Natural killer cell (primary cell): ENCODE measurements around the gene TCFL5. TPM values are rescaled to one million over a fixed set of nuclear protein-coding genes. Genes with fewer than 3 reads are reported as not detected.

ENCODE experiments used
- ATAC-seq, 3 donors: fragments of 150-1000 bp in 2 of 3; fragments of 200-7000 bp in 1 of 3; cut with Tn5 transposase; 1 replicate in 1 of 3; 2 replicates in 2 of 3; pipeline ENCODE4 v1.10.0; 2021; ENCODE audit warnings: mild to moderate bottlenecking in 2 of 3, moderate library complexity in 2 of 3
- DNase-seq, 2 donors: peaks; one replicate each; pipeline versions ENCODE4 v3.0.0 to v3.0.0-alpha.2; 2013 to 2021; ENCODE audit warnings: mixed read lengths in 1 of 2
- H3K27ac ChIP-seq: one replicate; pipeline ENCODE4 v1.5.1; 2013; ENCODE audit warnings: mild to moderate bottlenecking, low read length
- H3K27me3 ChIP-seq: one replicate; pipeline ENCODE4 v1.6.1; 2013; ENCODE audit warnings: low read length; ENCODE audit not compliant: control insufficient read depth, insufficient read depth
- H3K36me3 ChIP-seq: one replicate; pipeline ENCODE4 v1.6.1; 2013; ENCODE audit warnings: low read length; ENCODE audit not compliant: control insufficient read depth, insufficient read depth
- H3K4me1 ChIP-seq: one replicate; pipeline ENCODE4 v1.6.1; 2013; ENCODE audit warnings: low read length; ENCODE audit not compliant: control insufficient read depth, insufficient read depth
- H3K4me3 ChIP-seq: one replicate; pipeline ENCODE4 v1.5.1; 2013; ENCODE audit warnings: low read length
- H3K9me3 ChIP-seq: one replicate; pipeline ENCODE4 v1.6.1; 2013; ENCODE audit warnings: low read length; ENCODE audit not compliant: control insufficient read depth, insufficient read depth
- H3K27ac Mint-ChIP-seq, 2 donors: one replicate each; pipeline ENCODE4 v1.8.0; 2022; ENCODE audit warnings: mild to moderate bottlenecking in 2 of 2, mixed read lengths in 2 of 2, moderate library complexity in 1 of 2
- H3K27me3 Mint-ChIP-seq, 2 donors: one replicate each; pipeline ENCODE4 v1.8.0; 2022; ENCODE audit warnings: low read depth in 2 of 2, mixed read lengths in 2 of 2
- H3K36me3 Mint-ChIP-seq: one replicate; pipeline ENCODE4 v1.8.0; 2022; ENCODE audit warnings: mixed read lengths
- H3K4me1 Mint-ChIP-seq, 2 donors: one replicate each; pipeline ENCODE4 v1.8.0; 2022; ENCODE audit warnings: mixed read lengths in 2 of 2
- H3K4me3 Mint-ChIP-seq: one replicate; pipeline ENCODE4 v1.8.0; 2022; ENCODE audit warnings: mild to moderate bottlenecking, moderate library complexity, mixed read lengths
- H3K9me3 Mint-ChIP-seq, 2 donors: one replicate each; pipeline ENCODE4 v1.8.0; 2022; ENCODE audit warnings: mixed read lengths in 2 of 2
- CTCF ChIP-seq: fragments of 200-600 bp; IDR thresholded peaks from one replicate; pipeline ENCODE4 v1.8.0; 2022; ENCODE audit warnings: antibody characterized with exemption
- WGBS: methylation state at CpG from one replicate; pipeline ENCODE4 v1.1.7; 2013; ENCODE audit warnings: missing lambda C conversion rate; ENCODE audit not compliant: insufficient coverage; 5-methylcytosine and 5-hydroxymethylcytosine counted together
- intact Hi-C: fragments of 100-400 bp; cut with micrococcal nuclease; formaldehyde crosslinking; loops from one replicate; pipeline ENCODE4 v1.14.2; 2022
- total RNA-seq, 4 donors: library from RNA; stranded (reverse); fragments of 120-200 nt in 1 of 4; gene quantifications; one replicate each; pipeline versions ENCODE4 v1.2.3 to v1.2.4, GENCODE V29; 2013 to 2022

The TCFL5 gene
- total RNA-seq, 3 donors from 2014 or later (not counting 1 experiment from before 2014, with no cell fraction given), result 5.1 to 8.0 (median 6.4) TPM

- Mint-ChIP-seq H3K9me3 (no peaks in the 10 kb centered on the region), H3K4me3 (peak overlapping the region; percentile 57), H3K27ac (no peak overlapping the region), H3K4me1 (peaks cover 7 to 24% of the 10 kb centered on the region in 2 donors), H3K36me3 (no peaks in the 10 kb centered on the region), H3K27me3 (peaks cover 0 to 8% of the 10 kb centered on the region in 2 donors)
- TF ChIP-seq CTCF, result no peak
- Histone ChIP-seq H3K27me3 (no peaks in the 10 kb centered on the region), H3K4me1 (peaks cover 11% of the 10 kb centered on the region), H3K4me3 (no peak overlapping the region), H3K27ac (no peak overlapping the region), H3K36me3 (peaks cover 18% of the 10 kb centered on the region), H3K9me3 (no peaks in the 10 kb centered on the region)
- 69% methylated on average over 48 of the region's 48 CpGs for WGBS
- intact Hi-C loops, result no loop called here
- DNase-seq (no peak), ATAC-seq (peak in 2 of 3 donors; percentile 42 to 70)
These were observed 15.5 kb upstream of the TCFL5 start for GRCh38 chr20:62876902-62877816.

- no peak overlapping the region for H3K4me3 Mint-ChIP-seq
- 71% methylated on average over 10 of the region's 13 CpGs for WGBS
These were observed 14.9 kb upstream of the TCFL5 start for GRCh38 chr20:62876501-62876901.

GRCh38 chr20:62875419-62876361 is 14.1 kb upstream of the TCFL5 start:
- H3K9me3 Mint-ChIP-seq, result no peaks in the 10 kb centered on the region
- TF ChIP-seq CTCF, result no peak
- intact Hi-C loops, result no loop called here
- H3K27me3 ChIP-seq, result no peaks in the 10 kb centered on the region
- ATAC-seq (peak in 1 of 3 donors; percentile 26), DNase-seq (peak in 1 of 2 donors; percentile 36)
- WGBS, result 60% methylated on average over 34 of the region's 34 CpGs
- H3K4me1 ChIP-seq, result peaks cover 11% of the 10 kb centered on the region
- peak overlapping the region in 1 of 2 donors; percentile 51 for H3K27ac Mint-ChIP-seq
- peaks cover 0 to 8% of the 10 kb centered on the region in 2 donors for H3K27me3 Mint-ChIP-seq
- no peak overlapping the region for H3K27ac ChIP-seq
- H3K4me3 ChIP-seq, result no peak overlapping the region
- H3K9me3 ChIP-seq, result no peaks in the 10 kb centered on the region
- H3K4me1 Mint-ChIP-seq, result peaks cover 7 to 24% of the 10 kb centered on the region in 2 donors
- H3K4me3 Mint-ChIP-seq, result peak overlapping the region; percentile 59
- H3K36me3 ChIP-seq, result peaks cover 8% of the 10 kb centered on the region
- H3K36me3 Mint-ChIP-seq, result no peaks in the 10 kb centered on the region

More at GRCh38 chr20:62876501-62876901, 14.9 kb upstream of the TCFL5 start:
- H3K4me3 ChIP-seq, result no peak overlapping the region
- intact Hi-C loops, result no loop called here
- H3K36me3 ChIP-seq, result peaks cover 15% of the 10 kb centered on the region
- no peak overlapping the region for H3K27ac Mint-ChIP-seq
- no peaks in the 10 kb centered on the region for H3K36me3 Mint-ChIP-seq
- no peaks in the 10 kb centered on the region for H3K9me3 Mint-ChIP-seq
- TF ChIP-seq CTCF, result no peak
- no peak overlapping the region for H3K27ac ChIP-seq
- H3K4me1 Mint-ChIP-seq, result peaks cover 7 to 24% of the 10 kb centered on the region in 2 donors
- ATAC-seq, result peak in 2 of 3 donors; percentile 12 to 31
- peaks cover 11% of the 10 kb centered on the region for H3K4me1 ChIP-seq
- H3K27me3 ChIP-seq, result no peaks in the 10 kb centered on the region
- H3K9me3 ChIP-seq, result no peaks in the 10 kb centered on the region
- no peak for DNase-seq
- H3K27me3 Mint-ChIP-seq, result peaks cover 0 to 8% of the 10 kb centered on the region in 2 donors
